Measurements from ENCODE around the gene ABHD1. TPM values are rescaled to one million over a fixed set of nuclear protein-coding genes. Genes with fewer than 3 reads are reported as not detected.
"Not testable (repeated sequence)": the region's sequence is repeated elsewhere in the genome, so short reads cannot be mapped to it uniquely, and the experiment has no call there.

Gene ABHD1
- total RNA-seq, 2 experiments from 2014 or later, result 0.17 to 0.19 TPM

DNA sequence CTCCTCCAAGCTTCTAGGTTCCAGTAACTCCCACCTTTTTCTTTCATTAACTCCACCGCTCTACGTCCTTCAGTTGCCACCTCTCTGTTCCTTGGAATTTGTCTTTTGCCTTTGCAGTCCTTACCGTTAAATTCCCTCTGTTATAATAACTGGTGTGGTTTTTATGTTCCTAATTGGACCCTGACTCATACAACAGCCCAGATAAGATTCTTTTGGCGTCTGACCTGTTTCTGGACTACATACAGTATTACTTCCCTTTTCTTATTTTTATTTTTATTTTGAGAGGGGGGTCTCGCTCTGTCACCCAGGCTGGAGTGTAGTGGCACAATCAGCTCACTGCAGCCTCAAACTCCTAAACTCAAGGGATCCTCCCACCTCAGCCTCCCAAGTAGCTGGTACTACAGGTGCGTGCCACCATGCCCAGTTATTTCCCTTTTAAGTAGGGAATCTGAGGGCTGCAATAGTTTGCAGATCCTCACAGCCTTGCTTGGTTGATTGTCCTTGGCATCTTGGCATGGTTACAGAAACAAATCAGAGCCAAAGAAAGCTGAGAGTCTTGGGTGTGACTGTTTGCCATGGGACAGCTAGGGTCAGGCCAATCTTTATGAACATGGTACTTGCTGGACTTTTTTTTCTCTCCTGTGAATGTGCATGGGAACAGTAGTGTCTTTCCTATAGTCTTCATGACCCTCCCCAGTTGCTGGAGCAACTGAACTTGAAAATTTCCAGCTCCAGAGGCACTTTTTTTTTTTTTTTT lies 47.1 kb downstream of the ABHD1 start:
- Mint-ChIP-seq H3K27me3 (ENCODE audit: low read depth) (peaks cover 4% of the 10 kb centered on the region), H3K9me3 (no peaks in the 10 kb centered on the region), H3K27ac (no peak overlapping the region), H3K4me3 (no peak overlapping the region), H3K4me1 (ENCODE audit: low read depth) (no peaks in the 10 kb centered on the region), H3K36me3 (ENCODE audit: low read depth) (no peaks in the 10 kb centered on the region)
- intact Hi-C loops (cut with micrococcal nuclease), result loop anchor here (5.0 kb wide), 1 partner anchor 132 kb away; no protein-coding TSS in a partner anchor
- CTCF ChIA-PET, result interaction anchor here (0.6 to 1.4 kb wide), 16 partner anchors 7 to 1864 kb away, joined by 3 to 8 read pairs (median 4); partner anchors contain the start of gene TRIM54
- no peak for DNase-seq

DNA sequence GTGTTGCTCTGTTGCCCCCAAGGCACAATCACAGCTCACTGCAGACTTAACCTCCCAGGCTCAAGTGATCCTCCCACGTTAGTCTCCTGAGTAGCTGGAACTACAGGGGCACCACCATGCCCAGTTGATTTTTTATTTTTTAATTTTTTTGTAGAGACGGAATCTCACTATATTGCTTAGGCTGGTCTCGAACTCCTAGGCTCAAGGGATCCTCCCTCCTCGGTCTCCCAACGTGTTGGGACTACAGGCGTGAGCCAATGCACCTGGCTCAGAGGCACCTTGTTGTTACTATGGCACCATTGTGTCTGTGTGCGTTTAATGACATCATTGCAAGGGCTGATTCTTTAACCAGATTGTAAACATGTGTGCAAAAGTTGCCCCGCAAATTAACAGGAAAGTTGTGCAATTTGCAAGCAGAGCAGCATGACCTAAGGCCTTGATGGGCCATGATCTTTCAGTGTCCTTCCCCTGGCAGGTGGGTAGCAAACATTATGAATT lies 47.8 kb downstream of the ABHD1 start:
- Mint-ChIP-seq H3K9me3 (no peaks in the 10 kb centered on the region), H3K36me3 (ENCODE audit: low read depth) (no peaks in the 10 kb centered on the region), H3K27me3 (ENCODE audit: low read depth) (peaks cover 4% of the 10 kb centered on the region), H3K27ac (no peak overlapping the region), H3K4me3 (no peak overlapping the region), H3K4me1 (ENCODE audit: low read depth) (no peaks in the 10 kb centered on the region)
- no peak for DNase-seq
- CTCF ChIA-PET, result interaction anchor here (0.7 to 1.3 kb wide), 2 partner anchors 38 to 81 kb away, joined by 3 to 4 read pairs; no protein-coding TSS in a partner anchor
- intact Hi-C loops (cut with micrococcal nuclease), result loop anchor here (5.0 kb wide), 1 partner anchor 131 kb away; no protein-coding TSS in a partner anchor

DNA sequence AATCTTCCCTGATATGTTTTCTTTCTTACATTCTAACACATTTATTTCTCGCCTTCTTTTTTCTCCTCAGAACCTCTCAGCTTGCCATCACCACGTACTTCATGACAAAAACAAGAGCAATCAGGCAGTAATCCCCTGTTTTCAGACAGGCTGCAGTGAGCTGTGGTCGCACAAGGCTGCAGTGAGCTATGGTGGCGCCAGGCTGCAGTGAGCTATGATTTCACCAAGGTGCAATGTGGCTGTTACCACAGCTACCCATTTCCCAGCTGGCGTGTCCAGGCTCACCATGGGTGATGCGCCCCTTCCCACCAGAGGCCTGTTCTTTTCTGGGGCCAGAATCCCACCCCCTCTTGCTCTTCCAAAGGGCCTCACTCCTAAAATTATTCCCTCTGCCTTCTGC lies 51.0 kb downstream of the ABHD1 start:
- no peak overlapping the region for H3K27ac Mint-ChIP-seq
- no peaks in the 10 kb centered on the region for H3K4me1 Mint-ChIP-seq (ENCODE audit: low read depth)
- H3K36me3 Mint-ChIP-seq (ENCODE audit: low read depth), result no peaks in the 10 kb centered on the region
- CTCF ChIA-PET, result no interaction called here
- intact Hi-C loops (cut with micrococcal nuclease), result loop anchor here (5.0 kb wide), 1 partner anchor 128 kb away; no protein-coding TSS in a partner anchor
- H3K9me3 Mint-ChIP-seq, result no peaks in the 10 kb centered on the region
- no peak for DNase-seq
- H3K27me3 Mint-ChIP-seq (ENCODE audit: low read depth), result peaks cover 16% of the 10 kb centered on the region
- H3K4me3 Mint-ChIP-seq, result no peak overlapping the region

DNA sequence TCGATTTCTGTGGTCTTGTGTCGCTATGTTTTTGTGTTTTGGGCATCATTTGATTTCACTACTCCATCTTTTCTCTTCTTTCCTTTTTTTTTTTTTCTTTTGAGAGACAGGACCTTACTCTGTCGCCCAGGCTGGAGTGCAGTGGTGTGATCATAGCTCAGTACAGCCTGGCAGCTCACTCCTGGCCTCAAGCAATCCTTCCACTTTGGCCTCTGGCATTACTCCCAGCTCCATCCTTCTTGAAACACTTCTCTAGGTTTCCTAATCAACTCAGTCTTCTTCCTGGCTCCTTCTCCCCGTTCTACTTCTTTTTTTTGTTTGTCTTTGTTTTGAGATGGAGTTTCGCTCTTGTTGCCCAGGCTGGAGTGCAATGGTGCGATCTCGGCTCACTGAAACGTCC lies 51.7 kb downstream of the ABHD1 start:
- H3K36me3 Mint-ChIP-seq (ENCODE audit: low read depth), result no peaks in the 10 kb centered on the region
- CTCF ChIA-PET, result no interaction called here
- H3K27me3 Mint-ChIP-seq (ENCODE audit: low read depth), result peaks cover 18% of the 10 kb centered on the region
- H3K9me3 Mint-ChIP-seq, result no peaks in the 10 kb centered on the region
- intact Hi-C loops (cut with micrococcal nuclease), result no loop called here
- DNase-seq, result no peak
- H3K27ac Mint-ChIP-seq, result no peak overlapping the region
- H3K4me3 Mint-ChIP-seq, result no peak overlapping the region
- no peaks in the 10 kb centered on the region for H3K4me1 Mint-ChIP-seq (ENCODE audit: low read depth)

DNA sequence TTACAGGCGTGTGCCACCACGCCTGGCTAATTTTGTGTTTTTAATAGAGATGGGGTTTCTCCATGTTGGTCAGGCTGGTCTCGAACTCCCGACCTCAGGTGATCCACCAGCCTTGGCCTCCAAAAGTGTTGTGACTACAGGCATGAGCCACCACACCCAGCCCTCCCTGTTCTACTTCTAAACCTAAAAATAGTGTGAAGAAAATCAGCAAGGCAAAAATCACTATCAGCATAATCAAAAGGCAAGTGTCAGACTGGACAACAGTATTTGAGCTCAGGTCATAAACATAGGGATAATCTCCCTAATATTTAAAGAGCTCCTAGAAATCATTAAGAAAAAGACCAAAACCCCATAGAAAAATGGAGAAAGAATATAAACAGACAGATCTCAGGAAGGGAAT lies 52.2 kb downstream of the ABHD1 start:
- intact Hi-C loops (cut with micrococcal nuclease); H3K36me3 Mint-ChIP-seq (ENCODE audit: low read depth); DNase-seq; H3K27ac Mint-ChIP-seq; H3K4me1 Mint-ChIP-seq (ENCODE audit: low read depth); H3K9me3 Mint-ChIP-seq; H3K4me3 Mint-ChIP-seq: not testable (repeated sequence)
- CTCF ChIA-PET, result interaction anchor here (1.1 kb wide), 1 partner anchor 128 kb away, joined by 3 read pairs; no protein-coding TSS in a partner anchor
- peaks cover 19% of the 10 kb centered on the region for H3K27me3 Mint-ChIP-seq (ENCODE audit: low read depth)

DNA sequence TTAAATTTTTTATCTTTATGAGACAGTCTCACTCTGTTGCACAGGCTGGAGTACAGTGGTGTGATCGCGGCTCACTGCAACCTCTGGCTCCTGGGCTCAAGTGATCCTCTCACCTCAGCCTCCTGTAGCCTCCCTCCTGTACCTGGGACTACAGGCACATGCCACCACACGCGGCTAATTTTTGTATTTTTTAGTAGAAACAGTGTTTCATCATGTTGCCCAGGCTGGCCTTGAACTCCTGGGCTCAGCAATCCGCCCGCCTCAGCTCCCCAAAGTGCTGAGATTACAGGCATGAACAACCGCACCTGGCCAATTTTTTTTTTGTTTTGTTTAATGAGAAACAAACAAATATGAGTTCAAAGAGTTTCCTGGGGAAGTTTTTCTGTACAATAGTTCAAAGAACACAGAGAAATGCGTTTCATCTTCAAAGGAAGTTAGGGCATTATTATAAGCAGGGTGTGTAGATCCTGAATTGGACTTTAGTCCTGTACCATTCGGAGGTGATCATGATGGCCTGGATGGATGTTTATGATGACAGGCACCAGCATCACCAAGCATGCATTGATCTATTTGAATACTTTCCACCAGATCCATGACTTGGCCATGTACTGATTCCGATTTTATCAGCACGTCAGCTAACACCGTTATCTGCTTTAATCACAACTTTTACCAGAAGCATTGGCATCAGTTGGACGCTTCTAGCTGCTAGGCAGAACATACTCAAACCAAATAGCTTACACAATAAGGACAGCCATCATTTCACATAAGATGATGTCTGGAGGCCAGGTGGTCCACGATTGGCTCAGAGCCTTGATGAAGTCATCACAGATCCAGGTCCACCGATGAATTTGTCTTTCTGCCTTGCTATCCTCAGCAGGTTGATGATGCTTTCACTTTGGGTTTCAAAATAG lies 54.1 kb downstream of the ABHD1 start:
- H3K9me3 Mint-ChIP-seq, result no peaks in the 10 kb centered on the region
- CTCF ChIA-PET, result interaction anchor here (1.0 to 1.2 kb wide), 2 partner anchors 8 to 216 kb away, joined by 3 to 8 read pairs; no protein-coding TSS in a partner anchor
- peaks cover 23% of the 10 kb centered on the region for H3K27me3 Mint-ChIP-seq (ENCODE audit: low read depth)
- intact Hi-C loops (cut with micrococcal nuclease), result no loop called here
- no peaks in the 10 kb centered on the region for H3K4me1 Mint-ChIP-seq (ENCODE audit: low read depth)
- DNase-seq, result no peak
- H3K36me3 Mint-ChIP-seq (ENCODE audit: low read depth), result no peaks in the 10 kb centered on the region
- no peak overlapping the region for H3K27ac Mint-ChIP-seq
- H3K4me3 Mint-ChIP-seq, result no peak overlapping the region

DNA sequence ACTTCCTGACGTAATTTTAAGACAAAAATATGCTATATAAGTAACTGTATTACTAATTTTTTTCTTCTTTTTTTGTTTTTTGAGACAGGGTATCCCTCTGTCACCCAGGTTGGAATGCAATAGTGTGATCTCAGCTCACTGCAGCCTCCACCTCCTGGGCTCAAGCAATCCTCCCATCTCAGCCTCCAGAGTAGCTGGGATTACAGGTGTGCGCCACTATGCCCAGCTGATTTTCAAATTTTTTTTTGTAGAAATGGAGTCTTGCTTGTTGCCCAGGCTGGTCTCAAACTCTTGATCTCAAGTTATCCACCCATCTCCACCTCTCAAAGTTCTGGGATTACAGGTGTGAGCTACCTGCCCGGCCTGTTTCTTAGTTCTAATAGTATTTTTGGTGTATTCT lies 54.9 kb downstream of the ABHD1 start:
- no peaks in the 10 kb centered on the region for H3K4me1 Mint-ChIP-seq (ENCODE audit: low read depth)
- CTCF ChIA-PET, result interaction anchor here (1.0 to 1.2 kb wide), 2 partner anchors 8 to 217 kb away, joined by 3 to 8 read pairs; no protein-coding TSS in a partner anchor
- no peak overlapping the region for H3K4me3 Mint-ChIP-seq
- no peak overlapping the region for H3K27ac Mint-ChIP-seq
- no peaks in the 10 kb centered on the region for H3K9me3 Mint-ChIP-seq
- intact Hi-C loops (cut with micrococcal nuclease), result no loop called here
- H3K36me3 Mint-ChIP-seq (ENCODE audit: low read depth), result no peaks in the 10 kb centered on the region
- peaks cover 23% of the 10 kb centered on the region for H3K27me3 Mint-ChIP-seq (ENCODE audit: low read depth)
- no peak for DNase-seq

DNA sequence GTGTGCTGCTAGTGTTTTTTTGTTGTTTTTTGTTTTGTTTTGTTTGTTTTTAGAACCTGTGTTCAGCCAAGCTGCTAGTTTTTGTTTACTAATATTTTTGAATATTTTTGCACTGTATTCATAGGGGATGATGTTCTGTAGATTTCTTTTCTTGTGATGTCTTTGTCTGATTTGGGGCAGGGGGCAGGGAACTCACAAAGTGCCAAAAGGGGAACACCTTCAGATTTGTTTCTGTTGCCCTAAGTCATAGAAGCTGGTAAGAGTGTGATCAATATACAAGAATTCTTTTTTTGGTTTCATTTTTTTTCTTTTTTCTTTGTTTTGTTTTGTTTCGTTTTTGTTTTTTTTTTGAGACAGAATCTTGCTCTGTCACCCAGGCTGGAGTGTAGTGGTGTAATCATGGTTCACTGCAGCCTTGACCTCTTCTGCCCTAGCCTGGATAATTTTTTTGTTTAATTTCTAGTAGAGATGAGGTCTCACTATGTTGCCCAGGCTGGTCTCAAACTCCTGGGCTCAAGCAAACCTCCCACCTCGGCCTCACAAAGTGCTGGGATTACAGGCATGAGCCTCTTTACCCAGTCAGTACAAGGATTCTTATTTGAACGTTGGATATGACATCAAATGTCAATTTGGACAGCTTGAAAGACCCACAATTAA lies 55.9 kb downstream of the ABHD1 start:
- intact Hi-C loops (cut with micrococcal nuclease), result no loop called here
- Mint-ChIP-seq H3K27ac (no peak overlapping the region), H3K27me3 (ENCODE audit: low read depth) (peaks cover 23% of the 10 kb centered on the region), H3K4me3 (no peak overlapping the region), H3K4me1 (ENCODE audit: low read depth) (no peaks in the 10 kb centered on the region), H3K36me3 (ENCODE audit: low read depth) (no peaks in the 10 kb centered on the region), H3K9me3 (no peaks in the 10 kb centered on the region)
- CTCF ChIA-PET, result interaction anchor here (1.0 kb wide), 1 partner anchor 162 kb away, joined by 4 read pairs; no protein-coding TSS in a partner anchor
- DNase-seq, result no peak

Other genes with a start within 250 kb of the ABHD1 start
- gene MAPRE3, start 153.2 kb upstream of the ABHD1 start, total RNA-seq, result 1 to 10 TPM; 2.9 to 3.8 TPM
- 10 to 100 TPM; 38.3 to 41.3 TPM for gene TMEM214, start 90.8 kb upstream of the ABHD1 start, total RNA-seq
- 10 to 100 TPM; 19.1 to 19.7 TPM for gene AGBL5, start 72.1 kb upstream of the ABHD1 start, total RNA-seq
- 100 to 1,000 TPM; 257 to 282 TPM for gene OST4, start 52.2 kb upstream of the ABHD1 start, total RNA-seq
- under 1 TPM; 0.15 to 0.29 TPM for gene EMILIN1, start 45.2 kb upstream of the ABHD1 start, total RNA-seq
- gene KHK, start 37.0 kb upstream of the ABHD1 start, total RNA-seq, result 10 to 100 TPM in 1 of 2 experiments, 1 to 10 TPM in 1; 9.5 to 10.2 TPM
- 1 to 10 TPM; 5.8 to 6.6 TPM for gene CGREF1, start 4.7 kb upstream of the ABHD1 start, total RNA-seq
- gene PREB, start 10.8 kb downstream of the ABHD1 start, total RNA-seq, result 10 to 100 TPM; 45.2 to 49.5 TPM
- gene PRR30, start 15.6 kb downstream of the ABHD1 start, total RNA-seq, result not detected
- gene TCF23, start 25.2 kb downstream of the ABHD1 start, total RNA-seq, result not detected
- 10 to 100 TPM; 80.5 to 80.8 TPM for gene ATRAID, start 88.2 kb downstream of the ABHD1 start, total RNA-seq
- 10 to 100 TPM; 22.6 to 24.8 TPM for gene SLC5A6, start 88.5 kb downstream of the ABHD1 start, total RNA-seq
- gene CAD, start 93.6 kb downstream of the ABHD1 start, total RNA-seq, result 100 to 1,000 TPM; 109 to 112 TPM
- gene SLC30A3, start 139.2 kb downstream of the ABHD1 start, total RNA-seq, result under 1 TPM; 0.55 to 0.67 TPM
- gene DNAJC5G, start 151.6 kb downstream of the ABHD1 start, total RNA-seq, result not detected
- not detected for gene TRIM54, start 158.6 kb downstream of the ABHD1 start, total RNA-seq
- under 1 TPM; 0.45 to 0.89 TPM for gene UCN, start 184.6 kb downstream of the ABHD1 start, total RNA-seq
- 10 to 100 TPM; 80.2 to 82.3 TPM for gene MPV17, start 199.3 kb downstream of the ABHD1 start, total RNA-seq
- gene GTF3C2, start 232.9 kb downstream of the ABHD1 start, total RNA-seq, result 10 to 100 TPM; 62.9 to 72.3 TPM
- 10 to 100 TPM; 24.4 to 25.2 TPM for gene EIF2B4, start 246.5 kb downstream of the ABHD1 start, total RNA-seq
- 10 to 100 TPM; 68.5 to 75.5 TPM for gene SNX17, start 246.8 kb downstream of the ABHD1 start, total RNA-seq

All from activated naive CD4-positive, alpha-beta T cell treated with anti-CD3 and anti-CD28 coated beads for 36 hours (primary cell).